Activated CD4-positive, alpha-beta T cell treated with anti-CD3 and anti-CD28 coated beads, Interleukin-2, amount 50 U/mL, for 4 hours (primary cell): ENCODE data around the gene AFF3.
"Not testable (repeated sequence)": the region's sequence is repeated elsewhere in the genome, so short reads cannot be mapped to it uniquely, and the experiment has no call there.

ENCODE experiments used
- DNase-seq, 2 experiments: peaks; one replicate each; pipeline ENCODE4 v3.0.0-alpha.2; 2020

AFF3 gene

GRCh38 chr2:100107440-100107839 is 35.0 kb downstream of the AFF3 start:
- no peak for DNase-seq

- no peak for DNase-seq
Observed at GRCh38 chr2:100106460-100106859, 35.9 kb downstream of the AFF3 start.

GRCh38 chr2:100105678-100106054 is 36.7 kb downstream of the AFF3 start:
- no peak for DNase-seq

- no peak for DNase-seq
Observed at GRCh38 chr2:100104718-100105677, 37.4 kb downstream of the AFF3 start.

- DNase-seq = not testable (repeated sequence)
Observed at GRCh38 chr2:100104265-100104664, 38.1 kb downstream of the AFF3 start.

GRCh38 chr2:100103527-100104252 is 38.7 kb downstream of the AFF3 start:
- not testable (repeated sequence) for DNase-seq

- DNase-seq = not testable (repeated sequence)
Observed at GRCh38 chr2:100102466-100103180, 39.8 kb downstream of the AFF3 start.

- DNase-seq = not testable (repeated sequence)
Observed at GRCh38 chr2:100098855-100099254, 43.5 kb downstream of the AFF3 start.

- not testable (repeated sequence) for DNase-seq
Observed at GRCh38 chr2:100097611-100098294, 44.6 kb downstream of the AFF3 start.

- DNase-seq = not testable (repeated sequence)
Observed at GRCh38 chr2:100095845-100096244, 46.5 kb downstream of the AFF3 start.

- DNase-seq = not testable (repeated sequence)
Observed at GRCh38 chr2:100091807-100092206, 50.6 kb downstream of the AFF3 start.

- DNase-seq = not testable (repeated sequence)
Observed at GRCh38 chr2:100085744-100086143, 56.6 kb downstream of the AFF3 start.

- not testable (repeated sequence) for DNase-seq
Observed at GRCh38 chr2:100083421-100084216, 58.8 kb downstream of the AFF3 start.

GRCh38 chr2:100082302-100082978 is 60.0 kb downstream of the AFF3 start:
- DNase-seq = not testable (repeated sequence)

- no peak for DNase-seq
Observed at GRCh38 chr2:100077935-100078334, 64.5 kb downstream of the AFF3 start.

- DNase-seq = no peak
Observed at GRCh38 chr2:100077456-100077855, 64.9 kb downstream of the AFF3 start.

GRCh38 chr2:100075532-100075931 is 66.9 kb downstream of the AFF3 start:
- no peak for DNase-seq

- no peak for DNase-seq
Observed at GRCh38 chr2:100073110-100073509, 69.3 kb downstream of the AFF3 start.

GRCh38 chr2:100072503-100072902 is 69.9 kb downstream of the AFF3 start:
- DNase-seq = no peak

GRCh38 chr2:100071335-100072043 is 70.9 kb downstream of the AFF3 start:
- no peak for DNase-seq
